SH-SY5Y (cell line): ENCODE data around the gene PCGF2.

Experiments
- GATA2 ChIP-seq: IDR thresholded peaks from 2 replicates; pipeline ENCODE4 v1.6.1; 2011; ENCODE audit warnings: mild to moderate bottlenecking, low read depth, low read length
- GATA3 ChIP-seq: IDR thresholded peaks from 2 replicates; pipeline ENCODE4 v1.6.1; 2011; ENCODE audit warnings: low read depth, mild to moderate bottlenecking, low read length, moderate library complexity

PCGF2 gene

DNA sequence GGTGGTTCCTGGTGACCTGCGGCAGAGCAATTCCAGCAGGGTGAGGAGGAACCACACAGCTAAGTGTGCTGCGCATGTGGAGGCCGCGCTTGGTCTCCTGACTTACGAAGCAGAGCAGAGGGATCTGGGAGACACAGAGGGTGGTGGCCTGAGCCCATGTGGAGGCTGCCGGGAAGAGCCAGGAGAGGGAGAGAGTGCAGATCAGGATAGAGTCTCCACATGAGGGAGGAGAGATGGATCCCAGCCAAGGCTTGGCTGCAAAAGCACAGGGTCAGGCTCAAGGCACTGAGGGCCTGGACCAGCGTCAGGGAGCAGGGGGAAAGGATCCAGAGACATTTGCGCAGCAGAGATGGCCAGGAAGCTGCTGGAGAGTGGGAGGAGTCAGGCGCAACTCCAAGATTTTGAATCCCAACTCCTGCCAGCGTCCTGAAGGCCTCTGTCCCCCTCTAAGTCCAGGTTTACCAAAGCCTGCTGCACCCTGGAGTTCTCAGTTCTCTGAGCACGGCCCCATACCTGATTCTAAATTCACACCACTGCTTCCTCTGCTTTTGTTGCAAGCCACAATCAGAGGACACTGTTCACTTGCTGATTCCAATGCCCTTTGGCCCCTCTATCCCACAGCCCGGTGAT, 54.3 kb downstream of the PCGF2 start:
- TF ChIP-seq GATA2 = no peak
- TF ChIP-seq GATA3 = no peak

DNA sequence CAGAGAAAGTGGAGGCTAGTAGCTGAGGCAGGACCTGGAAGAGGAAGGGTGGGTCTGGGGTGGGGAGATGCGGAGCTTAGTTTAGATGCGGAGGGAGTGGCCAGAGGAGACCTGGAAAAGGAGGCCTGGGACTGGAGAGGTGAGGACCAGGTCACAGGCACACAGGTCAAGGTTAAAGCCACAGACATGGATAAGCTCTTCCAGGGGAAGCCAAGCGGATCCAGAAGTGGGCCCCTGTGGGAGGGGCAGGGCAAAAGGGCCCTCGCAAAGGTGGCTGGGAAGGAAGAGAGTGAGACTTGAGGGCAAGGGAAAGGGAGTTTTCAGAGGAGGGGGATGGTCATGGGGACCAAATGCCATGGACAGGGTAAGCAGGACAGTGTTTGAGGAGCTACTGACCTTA, 57.0 kb downstream of the PCGF2 start:
- TF ChIP-seq GATA2 = no peak
- no peak for TF ChIP-seq GATA3

DNA sequence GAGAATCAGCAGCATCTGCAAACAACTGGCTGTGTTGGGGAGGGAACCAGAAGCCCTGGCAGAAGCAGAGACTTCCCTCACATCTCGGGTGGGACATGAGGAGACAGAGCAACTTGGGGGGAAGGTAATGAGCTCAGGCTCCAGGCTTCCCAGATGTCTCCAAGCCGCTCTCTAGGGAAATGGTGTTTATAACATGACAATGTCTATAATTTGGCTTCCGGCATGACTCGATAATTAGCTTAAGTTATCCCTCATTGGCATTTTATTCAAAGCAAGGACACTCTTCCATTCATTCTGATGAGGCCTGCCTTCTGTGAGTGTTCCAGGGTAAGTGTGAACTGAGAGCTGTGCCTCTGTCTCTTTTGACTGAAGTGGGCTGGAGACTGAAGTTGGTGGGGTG, 57.8 kb downstream of the PCGF2 start:
- TF ChIP-seq GATA3 = no peak
- TF ChIP-seq GATA2 = no peak

DNA sequence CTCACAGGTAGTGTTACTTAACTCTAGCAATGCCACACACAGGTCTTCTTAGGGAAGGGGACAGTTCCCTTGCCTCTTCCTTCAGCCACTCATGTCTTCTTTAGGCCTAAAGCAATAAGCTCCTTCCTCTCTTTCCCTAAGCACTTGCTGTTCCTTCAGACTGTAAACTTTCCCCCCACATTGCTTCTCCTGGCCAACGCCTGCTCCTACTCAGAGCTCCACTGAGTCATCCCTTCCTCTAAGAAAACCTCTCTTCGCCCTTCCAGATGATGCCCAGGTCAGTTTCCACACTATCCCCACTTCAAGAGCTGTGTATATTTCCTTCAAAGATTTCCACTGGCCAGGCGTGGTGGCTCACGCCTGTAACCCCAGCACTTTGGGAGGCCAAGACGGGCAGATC, 60.9 kb downstream of the PCGF2 start:
- TF ChIP-seq GATA3 = no peak
- TF ChIP-seq GATA2 = no peak

DNA sequence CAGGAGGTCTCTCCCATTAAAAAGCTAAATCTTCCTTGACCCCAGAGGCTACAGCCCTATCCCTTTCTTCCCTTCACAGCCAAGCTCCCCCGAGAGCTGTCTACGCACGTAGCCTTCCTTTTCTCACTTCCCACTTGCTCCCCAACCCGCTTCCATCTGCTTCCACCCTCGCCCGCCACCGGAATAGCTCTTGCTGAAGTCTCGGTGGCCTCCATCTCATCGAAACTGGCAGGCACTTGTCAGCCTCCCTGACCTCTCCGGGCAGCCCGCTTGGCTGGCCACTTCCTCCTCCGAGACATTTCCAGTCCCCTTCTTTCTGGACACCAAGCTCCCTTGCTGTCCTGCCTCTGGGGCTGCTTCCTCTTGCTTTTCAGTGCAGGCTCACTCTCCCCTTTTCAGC, 62.6 kb downstream of the PCGF2 start:
- no peak for TF ChIP-seq GATA2
- TF ChIP-seq GATA3 = no peak
